GM19023 (cell line): ENCODE results near the gene DNAJC24.

ENCODE experiments used
- ATAC-seq: cut with Tn5 transposase; IDR thresholded peaks from one replicate; pipeline ENCODE4 v1.9.1; 2021; ENCODE audit warnings: mild to moderate bottlenecking, moderate library complexity; ENCODE audit not compliant: unreplicated experiment

DNAJC24 gene

GRCh38 chr11:31480930-31481329 lies 111.3 kb downstream of the DNAJC24 start:
- ATAC-seq, result no peak
